Measurements from ENCODE around the gene SLCO1C1.

DNA sequence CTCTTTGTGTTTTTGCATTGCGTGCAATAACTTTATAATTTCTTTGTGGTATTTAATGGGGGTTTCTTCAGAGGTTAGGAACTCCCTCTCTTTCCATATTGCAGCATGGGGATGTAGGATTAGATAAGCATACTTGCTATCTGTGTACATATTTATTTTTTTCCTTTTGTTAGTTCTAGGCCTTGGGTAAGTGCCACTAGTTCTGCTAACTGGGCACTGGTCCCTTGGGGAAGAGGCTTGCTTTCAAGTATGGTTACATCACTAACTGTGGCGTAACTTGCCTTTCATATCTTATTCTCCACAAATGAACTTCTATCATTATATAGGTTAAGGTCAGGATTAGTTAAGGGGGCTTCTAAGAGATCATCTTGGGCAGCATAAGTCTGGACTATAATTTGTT lies 83.8 kb downstream of the SLCO1C1 start:
- TF ChIP-seq POLR2A (IDR thresholded peaks at IDR 0.05) = no peak
- TF ChIP-seq, protein P1, sequence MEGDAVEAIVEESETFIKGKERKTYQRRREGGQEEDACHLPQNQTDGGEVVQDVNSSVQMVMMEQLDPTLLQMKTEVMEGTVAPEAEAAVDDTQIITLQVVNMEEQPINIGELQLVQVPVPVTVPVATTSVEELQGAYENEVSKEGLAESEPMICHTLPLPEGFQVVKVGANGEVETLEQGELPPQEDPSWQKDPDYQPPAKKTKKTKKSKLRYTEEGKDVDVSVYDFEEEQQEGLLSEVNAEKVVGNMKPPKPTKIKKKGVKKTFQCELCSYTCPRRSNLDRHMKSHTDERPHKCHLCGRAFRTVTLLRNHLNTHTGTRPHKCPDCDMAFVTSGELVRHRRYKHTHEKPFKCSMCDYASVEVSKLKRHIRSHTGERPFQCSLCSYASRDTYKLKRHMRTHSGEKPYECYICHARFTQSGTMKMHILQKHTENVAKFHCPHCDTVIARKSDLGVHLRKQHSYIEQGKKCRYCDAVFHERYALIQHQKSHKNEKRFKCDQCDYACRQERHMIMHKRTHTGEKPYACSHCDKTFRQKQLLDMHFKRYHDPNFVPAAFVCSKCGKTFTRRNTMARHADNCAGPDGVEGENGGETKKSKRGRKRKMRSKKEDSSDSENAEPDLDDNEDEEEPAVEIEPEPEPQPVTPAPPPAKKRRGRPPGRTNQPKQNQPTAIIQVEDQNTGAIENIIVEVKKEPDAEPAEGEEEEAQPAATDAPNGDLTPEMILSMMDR (IDR thresholded peaks at IDR 0.05) = no peak

Measured in Peyer's patch (tissue), 4 donors.